ENCODE results near the gene ZNF641.

DNA sequence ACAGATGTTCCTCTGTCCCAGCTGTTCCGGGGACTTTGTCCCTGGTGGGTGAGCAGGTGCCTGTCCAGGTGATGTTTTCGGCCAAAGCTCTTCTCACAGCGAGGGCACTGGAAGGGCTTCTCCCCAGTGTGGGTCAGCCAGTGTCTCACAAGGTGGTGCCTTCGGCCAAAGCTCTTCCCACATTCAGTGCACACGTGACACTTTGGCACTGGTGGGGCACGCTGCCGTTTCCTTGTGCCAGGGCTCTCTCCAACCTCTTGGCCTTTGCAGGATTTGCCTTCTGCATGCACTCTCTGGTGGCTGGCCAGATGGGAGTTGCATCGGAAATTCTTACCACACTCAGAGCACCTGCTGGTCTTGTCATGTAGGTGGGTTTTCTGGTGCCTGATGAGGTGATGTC lies 7.7 kb downstream of the ZNF641 start:
- TF ChIP-seq POLR2AphosphoS5 (IDR thresholded peaks at IDR 0.05; ENCODE audit: borderline replicate concordance, low read depth, low read length) (no peak), EZH2 (IDR thresholded peaks at IDR 0.05) (no peak), FOXP2 (optimal IDR thresholded peaks at IDR 0.05; ENCODE audit: control extremely low read depth, extremely low read length, insufficient read depth) (no peak)
